HK-2 (cell line): Measurements from ENCODE around the gene NOS1AP.
A peak's percentile ranks its signal among the peaks of the same experiment; 100 is the strongest.
"Not testable (repeated sequence)": the region's sequence is repeated elsewhere in the genome, so short reads cannot be mapped to it uniquely, and the experiment has no call there.

Source experiments
- DNase-seq: peaks from one replicate; pipeline ENCODE4 v3.0.0-alpha.2; 2018; ENCODE audit not compliant: unreplicated experiment

Gene NOS1AP

GRCh38 chr1:162412002-162412401 is 342.5 kb downstream of the NOS1AP start, which contains the start of gene SH2D1B:
Gene SH2D1B, minus strand, starts transcription at chr1:162412136. Its CDS starts 120 bp downstream, at chr1:162412016.
- DNase-seq: no peak

- no peak for DNase-seq
These were observed 346.7 kb downstream of the NOS1AP start for GRCh38 chr1:162416215-162416614.

DNA sequence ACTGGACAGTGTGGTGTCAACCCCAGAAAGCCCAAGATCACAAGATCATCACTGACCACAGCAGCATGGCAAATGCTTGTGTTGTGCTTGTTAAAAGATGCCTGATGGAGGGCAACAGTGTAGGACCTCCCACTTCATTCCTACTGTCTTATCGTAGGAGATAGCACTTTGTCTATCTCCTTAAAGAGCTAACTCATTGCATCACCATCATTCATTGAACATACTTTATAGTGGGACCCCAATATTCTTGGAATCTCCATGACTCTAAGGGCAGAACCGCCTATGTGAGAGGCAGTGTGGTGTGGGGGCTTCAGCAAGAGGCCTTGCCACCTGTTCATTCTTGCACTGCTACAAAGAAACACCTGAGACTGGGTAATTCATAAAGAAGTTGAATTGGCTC is 347.4 kb downstream of the NOS1AP start:
- DNase-seq: no peak

DNA sequence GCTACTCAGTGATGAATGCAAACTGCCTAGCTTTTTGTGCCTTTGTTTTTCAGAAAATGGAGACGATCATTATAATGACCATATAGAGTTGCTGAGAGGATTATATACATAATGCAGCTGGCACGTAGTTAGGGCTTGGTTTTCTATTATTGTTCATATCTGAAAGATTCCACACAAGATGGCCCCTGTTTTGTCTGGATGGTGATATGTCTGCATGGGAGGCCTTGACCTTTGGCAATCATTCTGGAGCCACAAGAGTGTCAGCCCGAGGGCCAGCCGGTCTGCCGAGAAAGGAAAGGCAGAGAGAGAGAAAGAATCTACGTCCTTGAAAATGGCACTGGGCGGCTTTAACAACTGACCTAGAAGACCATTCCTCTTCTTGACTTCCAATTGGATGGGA is 348.2 kb downstream of the NOS1AP start:
- no peak for DNase-seq

DNA sequence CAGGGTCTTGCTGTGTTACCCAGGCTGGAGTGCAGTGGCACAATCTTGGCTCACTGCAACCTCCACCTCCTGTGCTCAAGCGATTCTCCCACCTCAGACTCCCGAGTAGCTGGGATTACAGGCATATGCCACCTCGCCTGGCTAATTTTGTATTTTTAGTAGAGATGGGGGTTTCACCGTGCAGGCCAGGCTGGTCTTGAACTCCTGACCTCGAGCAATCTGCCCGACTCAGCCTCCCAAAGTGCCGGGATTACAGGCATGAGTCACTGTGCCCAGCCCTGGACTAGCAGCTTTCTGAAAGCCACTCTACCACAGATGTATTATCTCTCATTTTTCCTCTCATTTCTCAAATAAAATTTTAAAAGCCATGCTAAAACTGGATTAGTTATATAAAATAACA is 349.1 kb downstream of the NOS1AP start:
- DNase-seq: not testable (repeated sequence)

DNA sequence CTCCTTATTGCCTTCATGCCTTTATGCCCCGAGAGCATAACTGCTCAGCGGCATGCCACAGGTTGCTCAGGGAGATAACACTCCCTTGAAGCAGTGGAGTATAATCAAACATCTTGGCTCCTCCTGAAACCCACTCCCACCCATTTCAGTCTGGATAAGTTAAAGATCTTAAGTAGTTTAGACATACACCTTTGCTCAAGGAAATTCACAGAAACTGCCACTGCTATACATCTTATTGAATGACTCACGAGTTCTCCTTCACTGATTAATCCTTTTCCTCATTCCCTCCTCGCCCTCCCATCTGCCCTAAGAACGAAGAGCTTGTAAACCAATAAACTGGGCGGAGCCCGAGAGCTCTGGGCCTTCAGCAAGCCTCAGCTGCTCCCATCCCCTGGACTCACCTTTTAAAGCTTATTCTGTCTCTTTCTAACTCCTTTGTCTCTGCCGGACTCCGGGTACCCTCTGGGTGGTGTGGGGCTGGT is 350.0 kb downstream of the NOS1AP start:
- DNase-seq: peak; percentile 10
